IPS DF 19.7 (cell line): ENCODE results near the gene NPAS1.

Experiments
- DNase-seq: peaks from one replicate; pipeline ENCODE4 v3.0.0-alpha.2; 2013; ENCODE audit warnings: low read depth, low spot score

NPAS1 gene

DNA sequence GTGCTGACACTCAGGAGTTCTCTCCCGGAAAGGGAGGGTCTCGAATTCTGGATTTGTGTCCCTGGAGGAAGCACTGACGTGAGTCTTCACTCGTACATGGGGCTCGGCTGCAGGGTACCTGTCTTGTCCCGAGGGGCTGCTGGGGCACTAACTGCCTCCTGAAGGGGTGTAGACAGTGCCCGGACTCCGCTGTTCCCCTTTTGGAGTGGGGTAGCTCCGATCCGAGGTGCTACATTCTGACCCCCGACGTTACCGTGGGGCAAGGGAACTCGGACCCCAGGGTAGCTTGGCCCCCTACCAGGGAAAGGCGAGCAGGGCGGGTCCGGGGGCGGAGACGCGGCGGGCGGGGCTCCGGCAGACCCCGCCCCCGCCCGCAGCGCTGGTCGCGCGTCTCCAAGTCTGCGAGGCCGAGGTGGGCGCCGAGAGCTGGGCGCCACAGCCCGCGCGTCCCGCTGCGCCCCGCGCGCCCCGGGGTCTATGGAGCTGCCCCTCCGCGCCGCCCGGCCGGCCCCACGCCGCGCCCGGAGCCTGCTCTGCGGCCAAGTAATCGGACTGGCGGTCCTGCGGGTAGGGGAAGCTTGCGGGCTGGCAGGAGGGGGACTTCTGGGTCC lies at the start of gene NPAS1:
NPAS1 (plus strand) TSS at position 407 of the 611 bp plus-strand sequence. CDS start 1,211 bp downstream, outside the sequence.
- DNase-seq = no peak

DNA sequence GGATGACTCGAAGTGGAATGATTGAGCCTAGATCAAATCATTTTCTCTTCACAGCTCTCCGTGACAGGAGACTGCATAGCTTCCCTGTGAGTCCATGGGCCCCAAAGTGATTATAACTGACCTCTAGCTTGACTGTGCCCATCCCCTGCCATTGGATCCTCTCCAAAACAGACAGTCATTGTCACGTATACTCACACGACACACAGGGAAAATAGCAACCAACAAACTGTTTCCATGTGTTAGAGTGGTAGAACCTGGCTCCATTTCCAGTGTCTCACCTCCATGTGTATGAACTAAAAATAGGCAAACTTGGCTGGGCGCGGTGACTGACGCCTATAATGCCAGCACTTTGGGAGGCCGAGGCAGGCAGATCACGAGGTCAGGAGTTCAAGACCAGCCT lies 48.8 kb upstream of the NPAS1 start:
- DNase-seq = no peak

- no peak for DNase-seq
Measured at GRCh38 chr19:46972311-46972710, 47.3 kb upstream of the NPAS1 start.

- no peak for DNase-seq
Measured at GRCh38 chr19:46974181-46974580, 45.5 kb upstream of the NPAS1 start.

DNA sequence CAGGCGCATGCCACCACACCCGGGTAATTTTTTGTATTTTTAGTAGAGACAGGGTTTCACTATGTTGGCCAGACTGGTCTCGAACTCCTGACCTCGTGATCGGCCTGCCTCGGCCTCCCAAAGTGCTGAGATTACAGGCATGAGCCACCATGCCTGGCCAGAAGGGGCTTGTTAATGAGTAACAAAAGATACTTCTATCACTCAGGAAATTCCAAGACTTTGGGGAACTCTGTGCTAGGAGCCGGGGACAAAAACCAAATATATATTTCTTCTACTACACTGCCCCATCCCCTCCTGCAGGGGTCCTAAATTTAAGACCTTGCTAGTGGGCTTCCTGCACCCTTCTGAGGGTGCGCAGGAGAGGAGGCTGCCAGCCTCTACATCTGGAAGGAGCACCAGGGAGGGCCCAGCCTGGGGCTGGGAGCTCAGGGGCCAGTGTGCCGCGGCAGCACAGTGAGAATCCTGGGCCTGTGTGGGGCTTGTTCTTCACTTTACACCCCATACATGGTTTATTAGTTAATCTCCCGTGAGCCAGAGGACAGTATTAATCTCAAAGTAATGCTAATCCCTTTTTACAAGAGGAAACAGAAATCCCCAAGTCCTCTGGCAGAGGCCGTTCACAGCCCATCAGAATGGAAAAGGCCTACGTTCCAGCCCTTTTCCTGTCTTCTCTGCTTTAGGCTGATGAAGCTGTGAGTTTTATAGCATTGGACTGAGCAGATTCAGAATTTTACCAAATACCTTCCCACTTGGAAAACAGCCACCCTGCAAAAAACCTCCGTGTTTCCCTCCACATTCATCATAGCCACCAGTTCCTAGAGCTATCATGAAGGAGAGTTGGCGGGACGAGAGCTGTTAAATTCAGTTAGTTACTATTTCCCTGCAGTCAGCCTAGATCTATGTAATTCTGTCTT lies 44.4 kb upstream of the NPAS1 start:
- DNase-seq = no peak

DNA sequence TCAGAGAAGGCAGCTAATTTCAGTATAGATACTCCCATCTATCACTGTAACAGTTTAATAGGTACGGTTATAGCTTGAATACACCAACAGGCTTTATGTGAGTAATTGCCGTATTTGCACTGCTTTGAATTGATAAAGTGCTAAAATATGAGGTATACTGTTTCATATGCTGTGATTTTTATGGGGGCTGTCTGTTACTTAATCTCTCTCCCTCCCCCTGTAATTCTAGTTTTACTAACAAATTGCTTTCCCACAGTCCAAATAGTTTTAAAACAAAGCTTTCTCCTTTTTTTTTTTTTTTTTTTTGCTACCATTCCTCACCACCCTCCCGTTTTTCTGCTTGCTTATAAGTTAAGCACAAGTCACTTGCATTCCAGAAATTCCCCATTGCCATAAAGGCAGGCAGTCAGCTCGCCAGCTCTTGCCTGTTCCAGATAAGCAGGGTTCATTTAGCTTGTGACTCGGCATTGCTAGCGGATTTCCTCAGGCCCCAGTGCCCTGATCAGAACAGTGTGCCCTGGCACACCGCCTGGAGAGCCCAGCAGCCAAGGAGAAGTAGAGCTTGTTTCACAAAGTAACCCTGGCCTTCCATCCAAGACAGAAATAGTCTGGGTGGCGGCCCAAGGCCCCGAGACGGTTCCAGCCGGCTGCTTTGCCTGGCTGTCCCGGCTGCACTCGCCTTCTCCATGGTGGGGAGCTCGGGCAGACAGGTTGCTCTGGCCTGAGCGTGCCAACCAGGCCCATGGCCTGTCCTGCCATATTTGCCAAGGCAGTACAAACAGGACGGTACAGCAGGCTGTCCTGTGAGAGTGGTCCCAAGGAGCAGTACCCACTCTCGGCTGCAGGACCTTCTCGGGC lies 43.5 kb upstream of the NPAS1 start:
- DNase-seq = peak; percentile 61

DNA sequence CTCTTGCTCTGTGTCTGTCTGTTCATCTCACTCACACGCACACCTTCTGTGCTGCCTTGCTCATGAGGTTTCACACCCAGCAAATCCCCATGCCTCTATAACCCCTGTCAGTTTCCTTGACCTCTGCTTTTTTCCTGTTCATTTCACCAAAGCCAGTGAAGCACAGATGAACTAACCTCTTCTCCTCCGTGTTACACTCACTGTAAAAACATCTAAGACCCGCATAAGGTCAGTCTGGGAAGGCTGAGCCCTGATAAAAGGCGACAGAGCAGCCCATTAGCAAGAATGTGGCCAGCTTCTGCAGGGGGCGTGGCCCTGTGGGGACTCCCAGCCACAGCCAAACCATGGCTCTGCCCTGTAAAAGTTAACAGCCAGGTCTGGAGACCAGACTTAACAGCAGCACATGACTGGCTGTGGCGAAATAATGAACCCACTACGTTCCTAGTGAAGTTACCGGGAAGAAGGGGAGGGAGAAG lies 42.8 kb upstream of the NPAS1 start:
- DNase-seq = no peak

- DNase-seq = no peak
Measured at GRCh38 chr19:46977548-46977947, 42.1 kb upstream of the NPAS1 start.

- DNase-seq = no peak
Measured at GRCh38 chr19:46978171-46978869, 41.3 kb upstream of the NPAS1 start.

GRCh38 chr19:46979126-46980105 lies 40.2 kb upstream of the NPAS1 start:
- DNase-seq = no peak

GRCh38 chr19:46980761-46981160 lies 38.9 kb upstream of the NPAS1 start:
- DNase-seq = no peak

GRCh38 chr19:46981286-46981945 lies 38.2 kb upstream of the NPAS1 start:
- no peak for DNase-seq

- DNase-seq = no peak
Measured at GRCh38 chr19:46983097-46983496, 36.5 kb upstream of the NPAS1 start.

- DNase-seq = no peak
Measured at GRCh38 chr19:46984077-46985010, 35.3 kb upstream of the NPAS1 start.

DNA sequence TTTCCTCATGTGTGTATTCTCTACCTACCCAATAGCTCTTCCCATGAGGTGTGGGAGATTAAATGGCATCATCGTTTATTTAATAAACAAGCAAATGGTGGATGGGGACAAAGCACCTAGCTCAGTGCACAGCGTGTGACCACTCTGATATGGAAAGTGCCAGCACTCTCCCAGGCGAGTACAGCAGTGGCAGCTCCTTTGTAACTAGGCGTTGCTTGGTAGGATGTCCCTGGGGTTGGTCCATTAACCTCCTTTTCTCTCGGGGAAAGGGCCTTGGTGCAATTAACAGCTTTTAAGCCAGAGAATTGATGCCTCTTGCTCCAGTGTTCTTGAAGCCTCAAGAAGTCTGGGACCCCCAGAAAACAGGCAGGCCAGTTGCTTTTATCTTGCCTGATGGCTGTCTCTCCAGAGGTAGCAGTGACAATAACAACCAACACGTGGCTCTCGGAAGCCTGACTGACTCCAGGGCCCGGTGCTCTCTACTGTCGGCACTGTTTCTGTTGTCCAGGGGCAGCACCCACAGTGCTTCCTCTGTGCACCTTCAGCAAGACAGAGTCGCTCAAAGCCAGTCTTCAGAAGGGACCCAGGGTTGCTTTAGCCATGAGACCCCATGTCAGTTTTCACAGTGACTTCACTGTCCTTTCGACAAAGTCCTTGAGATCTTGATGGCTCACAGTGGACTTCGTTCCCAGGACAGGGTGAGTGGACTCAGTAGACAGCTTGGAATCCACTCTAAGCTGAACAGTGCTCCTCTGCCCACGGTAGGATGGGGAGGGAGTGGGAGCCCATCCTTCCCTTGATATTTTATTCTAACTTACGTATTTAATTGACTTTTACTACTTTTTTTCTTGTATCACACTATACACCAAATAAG lies 33.9 kb upstream of the NPAS1 start:
- no peak for DNase-seq

- no peak for DNase-seq
Measured at GRCh38 chr19:46988614-46989230, 30.9 kb upstream of the NPAS1 start.
